K562 (cell line): ENCODE measurements around the gene ANAPC16. TPM values are rescaled to one million over a fixed set of nuclear protein-coding genes. Genes with fewer than 3 reads are reported as not detected.

Experiments
- ATAC-seq: fragments of 200-7000 bp; cut with Tn5 transposase; 3 replicates; pipeline ENCODE4 v1.9.1; 2020; ENCODE audit warnings: moderate library complexity
- BruUV-seq: library from RNA; stranded (reverse); fragments of 400-500 nt; replicated peaks from 2 replicates; lab custom pipeline; 2021; lab: Mats Ljungman, UMichigan
- CTCF ChIA-PET: fragments of 300-600 bp; formaldehyde crosslinking; extraction: SDS; loops from one replicate; lab custom pipeline; 2021; ENCODE audit warnings: low intra/inter-chr PET ratio; lab: Yijun Ruan, JAX
- POLR2A ChIA-PET: fragments of 300-600, 350-650 bp; sonication (Branson Sonifier 250); formaldehyde crosslinking; extraction: SDS; loops from one replicate; lab custom pipeline; 2021; ENCODE audit warnings: antibody characterized with exemption, inconsistent platforms; lab: Yijun Ruan, JAX
- DNase-seq, 4 experiments: peaks; one replicate each; pipeline versions ENCODE4 v3.0.0 to v3.0.0-alpha.2; 2011 to 2018; ENCODE audit warnings: low spot score in 3 of 4, mixed read lengths in 3 of 4; ENCODE audit errors: extremely low read depth in 1 of 4
- FAIRE-seq: peaks from 2 replicates; lab custom pipeline; 2011; peaks lifted over from hg19 to GRCh38; lab: Jason Lieb, UNC
- H2AFZ ChIP-seq: 2 replicates; pipeline ENCODE4 v1.6.0; 2011; ENCODE audit warnings: low read depth, low read length, control low read depth, inconsistent platforms
- H3K27ac ChIP-seq: fragments of 200-600 bp; 3 replicates; pipeline ENCODE4 v1.8.0; 2011; ENCODE audit warnings: low read depth, mild to moderate bottlenecking, control low read depth, inconsistent platforms, low read length, moderate library complexity, mixed read lengths; ENCODE audit errors: extremely low read depth
- H3K27me3 ChIP-seq, 2 experiments: fragments of 300-600 bp in 1 of 2; 2 replicates in 1 of 2; 3 replicates in 1 of 2; pipeline versions ENCODE4 v1.6.0 to v1.8.0; 2011; ENCODE audit warnings: inconsistent platforms in 2 of 2, low read length in 2 of 2, mild to moderate bottlenecking in 1 of 2, mixed read lengths in 1 of 2, moderate library complexity in 1 of 2; ENCODE audit not compliant: control insufficient read depth in 2 of 2, insufficient read depth in 2 of 2
- H3K36me3 ChIP-seq: fragments of 300-600 bp; 3 replicates; pipeline ENCODE4 v1.8.0; 2011; ENCODE audit warnings: mild to moderate bottlenecking, low read length, inconsistent platforms; ENCODE audit not compliant: control insufficient read depth, insufficient read depth
- H3K4me1 ChIP-seq, 2 experiments: fragments of 200-600 bp in 1 of 2; replicated peaks in 1 of 2; 2 replicates in 1 of 2; 3 replicates in 1 of 2; pipeline versions ENCODE4 v1.5.1 to v1.8.0; 2011; ENCODE audit warnings: inconsistent platforms in 2 of 2, low read length in 2 of 2, mild to moderate bottlenecking in 1 of 2, mixed read lengths in 1 of 2, moderate library complexity in 1 of 2; ENCODE audit not compliant: control insufficient read depth in 2 of 2, insufficient read depth in 2 of 2
- H3K4me2 ChIP-seq: 2 replicates; pipeline ENCODE4 v1.6.1; 2011; ENCODE audit warnings: low read length, control low read depth, inconsistent platforms, mixed read lengths; ENCODE audit not compliant: insufficient read depth
- H3K4me3 ChIP-seq: fragments of 200-600 bp; sonication (generic), shearing (Covaris generic); 2 replicates; pipeline ENCODE4 v1.5.1; 2016; ENCODE audit warnings: control low read depth, inconsistent platforms
- H3K79me2 ChIP-seq: fragments of 200-600 bp; 3 replicates; pipeline ENCODE4 v1.8.0; 2011; ENCODE audit warnings: low read length, inconsistent platforms; ENCODE audit not compliant: control insufficient read depth, insufficient read depth
- H3K9ac ChIP-seq, 2 experiments: 2 replicates each; pipeline versions ENCODE4 v1.6.0 to v1.6.1; 2011; ENCODE audit warnings: low read depth in 2 of 2, low read length in 2 of 2, control low read depth in 1 of 2, inconsistent platforms in 1 of 2, mild to moderate bottlenecking in 1 of 2, mixed read lengths in 1 of 2; ENCODE audit not compliant: insufficient read depth in 1 of 2
- H3K9me1 ChIP-seq: one replicate; pipeline ENCODE4 v1.6.0; 2011; ENCODE audit warnings: inconsistent platforms, mild to moderate bottlenecking, low read length, moderate library complexity; ENCODE audit not compliant: control insufficient read depth, insufficient read depth
- H3K9me3 ChIP-seq: replicated peaks from 2 replicates; pipeline ENCODE4 v1.5.1; 2011; ENCODE audit warnings: low read depth, low read length, inconsistent platforms; ENCODE audit not compliant: control insufficient read depth, insufficient read depth
- H4K20me1 ChIP-seq: replicated peaks from 2 replicates; pipeline ENCODE4 v1.6.1; 2011; ENCODE audit warnings: low read length, inconsistent platforms, mixed read lengths; ENCODE audit not compliant: control insufficient read depth, insufficient read depth
- AFF1 ChIP-seq, 2 experiments: fragments of 450-650 bp; IDR thresholded peaks; 2 replicates each; pipeline ENCODE4 v1.6.1; 2018; ENCODE audit warnings: mild to moderate bottlenecking in 2 of 2, low read depth in 1 of 2; ENCODE audit not compliant: partially characterized antibody in 2 of 2
- BACH1 ChIP-seq: fragments of 200-800 bp; sonication (Bioruptor generic); IDR thresholded peaks from 2 replicates; pipeline ENCODE4 v1.6.1; 2016; ENCODE audit warnings: missing genetic modification characterization, missing compliant biosample characterization
- CBX8 ChIP-seq: fragments of 200-600 bp; sonication (generic); IDR thresholded peaks from 2 replicates; pipeline ENCODE4 v1.6.1; 2012; ENCODE audit warnings: borderline replicate concordance, mixed run types, low read depth, mild to moderate bottlenecking, moderate library complexity, mixed read lengths, low read length, control low read depth, inconsistent platforms; ENCODE audit not compliant: poor library complexity, severe bottlenecking; ENCODE audit errors: extremely low read depth
- CTCF ChIP-seq, 3 experiments: IDR thresholded peaks in 2 of 3; conservative IDR thresholded peaks in 1 of 3; 2 replicates each; pipeline ENCODE4 v1.5.1; 2011 to 2012; ENCODE audit warnings: low read length in 3 of 3, mild to moderate bottlenecking in 3 of 3, control low read depth in 2 of 3, improper control_type of control experiment in 1 of 3, inconsistent platforms in 1 of 3, low read depth in 1 of 3, mixed read lengths in 1 of 3, moderate library complexity in 1 of 3; ENCODE audit not compliant: insufficient read depth in 2 of 3
- FOXP1 ChIP-seq: sonication (generic); formaldehyde crosslinking; IDR thresholded peaks from 2 replicates; pipeline ENCODE4 v1.8.0; 2022; ENCODE audit warnings: mild to moderate bottlenecking, missing genetic modification reagents
- LCOR ChIP-seq: sonication (generic); formaldehyde crosslinking; IDR thresholded peaks from 2 replicates; pipeline ENCODE4 v1.8.0; 2022; ENCODE audit warnings: mild to moderate bottlenecking, missing genetic modification reagents
- MTA2 ChIP-seq: fragments of 450-650 bp; IDR thresholded peaks from 2 replicates; pipeline ENCODE4 v1.6.1; 2016; ENCODE audit warnings: low read depth
- NFE2 ChIP-seq: IDR thresholded peaks from 2 replicates; pipeline ENCODE4 v1.6.1; 2014; ENCODE audit warnings: antibody characterized with exemption, low read depth
- NR2C2 ChIP-seq, 2 experiments: fragments of 200-800 bp in 1 of 2; sonication (Bioruptor generic) in 1 of 2; sonication (generic) in 1 of 2; formaldehyde crosslinking in 1 of 2; IDR thresholded peaks; 2 replicates each; pipeline versions ENCODE4 v1.6.1 to v1.8.0; 2016 to 2022; ENCODE audit warnings: mild to moderate bottlenecking in 1 of 2, missing compliant biosample characterization in 1 of 2, missing genetic modification characterization in 1 of 2, missing genetic modification reagents in 1 of 2
- RAD21 ChIP-seq, 2 experiments: fragments of 250-450 bp in 1 of 2; fragments of 450-650 bp in 1 of 2; sonication (Bioruptor Pico) in 1 of 2; formaldehyde crosslinking in 1 of 2; IDR thresholded peaks in 1 of 2; conservative IDR thresholded peaks in 1 of 2; 2 replicates each; pipeline versions ENCODE4 v1.4.0 to v1.8.0; 2020 to 2022; ENCODE audit warnings: mild to moderate bottlenecking in 2 of 2, moderate library complexity in 1 of 2
- TCF7L2 ChIP-seq: fragments of 150-350 bp; IDR thresholded peaks from 2 replicates; pipeline ENCODE4 v1.6.1; 2016; ENCODE audit warnings: low read depth, mild to moderate bottlenecking, low read length, moderate library complexity
- WGBS: fragments of 100-300 bp; shearing (Covaris generic); methylation state at CpG from one replicate; pipeline ENCODE4 v1.1.6; 2016; ENCODE audit warnings: low coverage, mixed read lengths; ENCODE audit not compliant: insufficient coverage; ENCODE audit errors: missing lambda C conversion rate; 5-methylcytosine and 5-hydroxymethylcytosine counted together
- in situ Hi-C: fragments of 300-500 bp; cut with MboI; formaldehyde crosslinking; loops from 4 replicates; pipeline ENCODE4 v1.15.0; 2018; ENCODE audit warnings: inconsistent platforms, mixed read lengths
- intact Hi-C: fragments of 100-400 bp; cut with micrococcal nuclease; formaldehyde crosslinking; loops from 2 replicates; pipeline ENCODE4 v1.14.2; 2022
- polyA plus RNA-seq, 8 experiments: library from polyadenylated mRNA; depleted of rRNA in 4 of 8; stranded (reverse) in 5 of 8; unstranded in 3 of 8; fragments of >200 nt; fragmentation: Nextera tagmentation in 2 of 8; fragmentation: Illumina TruSeq in 1 of 8; extraction: Ambion mirVana in 2 of 8; extraction: Trizol in 1 of 8; gene quantifications; 2 replicates each; pipeline versions ENCODE4 v1.2.1 to v1.2.3, GENCODE V29; 2011 to 2014; ENCODE audit warnings: inconsistent platforms in 1 of 8, missing spikeins in 1 of 8
- total RNA-seq, 7 experiments: library from RNA; depleted of rRNA in 6 of 7; stranded (reverse); fragments of >200 nt in 6 of 7; fragmentation: Illumina TruSeq in 2 of 7; extraction: Trizol in 2 of 7; gene quantifications; 2 replicates each; pipeline versions ENCODE4 v1.2.1 to v1.2.3, GENCODE V29; 2011 to 2021; ENCODE audit warnings: low replicate concordance in 1 of 7

Gene ANAPC16
- total and polyA plus RNA-seq, 9 of the 15 experiments (the other 6 are each of a cell fraction or from before 2014, with no cell fraction given): 42.6 to 208 (median 108) TPM

- TF ChIP-seq NFE2 (no peak), BACH1 (peak; percentile 54)
Observed at GRCh38 chr10:72277996-72278667, 62.3 kb downstream of the ANAPC16 start (continued).

GRCh38 chr10:72278668-72279393 lies 63.0 kb downstream of the ANAPC16 start:
- H3K27ac ChIP-seq: no peak overlapping the region
- H3K9me3 ChIP-seq: no peaks in the 10 kb centered on the region
- peaks cover 28% of the 10 kb centered on the region for H4K20me1 ChIP-seq
- 81% methylated on average over 5 of the region's 5 CpGs for WGBS
- ATAC-seq (no peak), FAIRE-seq (no peak), DNase-seq (peak in 2 of 4 experiments; percentile 8 to 38)
- no peak overlapping the region for H3K4me3 ChIP-seq
- H3K9me1 ChIP-seq: no peaks in the 10 kb centered on the region
- H3K79me2 ChIP-seq: peaks cover 30% of the 10 kb centered on the region
- H3K27me3 ChIP-seq: no peaks in the 10 kb centered on the region
- H3K4me1 ChIP-seq: peaks cover 17 to 32% of the 10 kb centered on the region in 2 experiments
- no TSS peak for BruUV-seq
- in situ Hi-C loops: loop anchor here (5.0 to 10.0 kb wide), 2 partner anchors 43 to 606 kb away; no protein-coding TSS in a partner anchor
- H3K36me3 ChIP-seq: peaks cover 25% of the 10 kb centered on the region
- ChIA-PET POLR2A (interaction anchor here (0.6 to 10.1 kb wide), 12 partner anchors 8 to 948 kb away, joined by 3 to 277 read pairs (median 14); no protein-coding TSS in a partner anchor), CTCF (no interaction called here)
- H3K4me2 ChIP-seq: no peak overlapping the region
- no peak overlapping the region for H3K9ac ChIP-seq
- intact Hi-C loops: no loop called here
- no peak overlapping the region for H2AFZ ChIP-seq
- no peak for TF ChIP-seq MTA2
- TF ChIP-seq CTCF (IDR thresholded peaks at IDR 0.05 in 2 of 3, conservative IDR thresholded peaks at IDR 0.05 in 1 of 3; ENCODE audit: insufficient read depth in 2 of 3, low read depth in 1 of 3, low read length in 3 of 3): peak in 2 of 3 experiments; percentile 20 to 27; a peak in 1 of 6 replicates
- no peak for TF ChIP-seq TCF7L2
- no peak for TF ChIP-seq FOXP1 (CRISPR knock-in tag)
- no peak for TF ChIP-seq CBX8
- TF ChIP-seq RAD21 (CRISPR knock-in tag; conservative IDR thresholded peaks at IDR 0.05 in 1 of 2, IDR thresholded peaks at IDR 0.05 in 1 of 2): peak in 1 of 2 experiments; percentile 8; a peak in 1 of 4 replicates
- TF ChIP-seq NR2C2 (CRISPR knock-in tag; IDR thresholded peaks at IDR 0.05): no peak
- peak; percentile 39; the same call in 1 of the 2 replicates for TF ChIP-seq NR2C2 (tag; IDR thresholded peaks at IDR 0.05)
- no peak for TF ChIP-seq LCOR
- TF ChIP-seq AFF1 (IDR thresholded peaks at IDR 0.05; ENCODE audit: low read depth in 1 of 2, partially characterized antibody in 2 of 2): peak in 1 of 2 experiments; percentile 86
